Upper lobe of right lung (tissue), 1 donor: ENCODE results near the gene EPS8L3. TPM values are rescaled to one million over a fixed set of nuclear protein-coding genes. Genes with fewer than 3 reads are reported as not detected.

Experiments used
- ATAC-seq: fragments of 200-7000 bp; cut with Tn5 transposase; one replicate; pipeline ENCODE4 v1.9.1; 2020; ENCODE audit warnings: mild to moderate bottlenecking, moderate library complexity
- DNase-seq: peaks from one replicate; pipeline ENCODE4 v3.0.0-alpha.2; 2020
- H3K27ac ChIP-seq: fragments of 200-600 bp; one replicate; pipeline ENCODE4 v1.8.0; 2022
- H3K27me3 ChIP-seq: fragments of 200-600 bp; one replicate; pipeline ENCODE4 v1.8.0; 2022; ENCODE audit warnings: mild to moderate bottlenecking
- H3K36me3 ChIP-seq: fragments of 200-600 bp; one replicate; pipeline ENCODE4 v1.8.0; 2022
- H3K4me1 ChIP-seq: fragments of 200-600 bp; one replicate; pipeline ENCODE4 v1.8.0; 2022
- H3K4me3 ChIP-seq: fragments of 200-600 bp; one replicate; pipeline ENCODE4 v1.8.0; 2022; ENCODE audit warnings: mild to moderate bottlenecking
- H3K9me3 ChIP-seq: fragments of 200-600 bp; one replicate; pipeline ENCODE4 v1.8.0; 2022
- intact Hi-C: fragments of 100-400 bp; cut with DNase I; formaldehyde crosslinking; loops from one replicate; pipeline ENCODE4 v1.11.0; 2022
- long read RNA-seq: library from polyadenylated mRNA; unstranded; transcript quantifications from one replicate; pipeline ENCODE4 v2.0.0, GENCODE V29; 2021
- total RNA-seq: library from RNA; stranded (reverse); fragmentation: NEBNext Ultra II Directional; extraction: Animal tissue kit (Norgen Biotek cat#: 25700); gene quantifications from one replicate; pipeline ENCODE4 v1.2.1, GENCODE V29; 2021
- TF ChIP-seq, protein P1 (sequence below): fragments of 200-600 bp; IDR thresholded peaks from one replicate; pipeline ENCODE4 v1.8.0; 2022; ENCODE audit warnings: antibody characterized with exemption
- donor health status: DM: no; HTN: yes; CAD: no; lungs with severe emphysema.

The EPS8L3 gene
- not detected for total RNA-seq
- long read RNA-seq: 0 reads

- Histone ChIP-seq H3K4me3 (no peak within 1 kb of the TSS), H3K27me3 (no peaks in the 10 kb centered on the region), H3K27ac (no peak within 1 kb of the TSS), H3K4me1 (peaks cover 8% of the 10 kb centered on the region), H3K36me3 (no peaks in the 10 kb centered on the region), H3K9me3 (no peaks in the 10 kb centered on the region)
- DNase-seq: peak; percentile 48
- intact Hi-C loops: no loop called here
- ATAC-seq: no peak
- TF ChIP-seq, protein P1, sequence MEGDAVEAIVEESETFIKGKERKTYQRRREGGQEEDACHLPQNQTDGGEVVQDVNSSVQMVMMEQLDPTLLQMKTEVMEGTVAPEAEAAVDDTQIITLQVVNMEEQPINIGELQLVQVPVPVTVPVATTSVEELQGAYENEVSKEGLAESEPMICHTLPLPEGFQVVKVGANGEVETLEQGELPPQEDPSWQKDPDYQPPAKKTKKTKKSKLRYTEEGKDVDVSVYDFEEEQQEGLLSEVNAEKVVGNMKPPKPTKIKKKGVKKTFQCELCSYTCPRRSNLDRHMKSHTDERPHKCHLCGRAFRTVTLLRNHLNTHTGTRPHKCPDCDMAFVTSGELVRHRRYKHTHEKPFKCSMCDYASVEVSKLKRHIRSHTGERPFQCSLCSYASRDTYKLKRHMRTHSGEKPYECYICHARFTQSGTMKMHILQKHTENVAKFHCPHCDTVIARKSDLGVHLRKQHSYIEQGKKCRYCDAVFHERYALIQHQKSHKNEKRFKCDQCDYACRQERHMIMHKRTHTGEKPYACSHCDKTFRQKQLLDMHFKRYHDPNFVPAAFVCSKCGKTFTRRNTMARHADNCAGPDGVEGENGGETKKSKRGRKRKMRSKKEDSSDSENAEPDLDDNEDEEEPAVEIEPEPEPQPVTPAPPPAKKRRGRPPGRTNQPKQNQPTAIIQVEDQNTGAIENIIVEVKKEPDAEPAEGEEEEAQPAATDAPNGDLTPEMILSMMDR: no peak
Measured at GRCh38 chr1:109763646-109764415, at the start of gene EPS8L3. EPS8L3 (minus strand) TSS chr1:109763923; CDS start chr1:109761749, 2,174 bp downstream.

- ATAC-seq (no peak), DNase-seq (no peak)
- H3K27ac ChIP-seq: no peak overlapping the region
- H3K36me3 ChIP-seq: no peaks in the 10 kb centered on the region
- H3K27me3 ChIP-seq: no peaks in the 10 kb centered on the region
- peaks cover 4% of the 10 kb centered on the region for H3K4me1 ChIP-seq
- TF ChIP-seq, protein P1: no peak
- intact Hi-C loops: no loop called here
- H3K9me3 ChIP-seq: no peaks in the 10 kb centered on the region
- no peak overlapping the region for H3K4me3 ChIP-seq
Measured at GRCh38 chr1:109812691-109813393, 49.1 kb upstream of the EPS8L3 start.

DNA sequence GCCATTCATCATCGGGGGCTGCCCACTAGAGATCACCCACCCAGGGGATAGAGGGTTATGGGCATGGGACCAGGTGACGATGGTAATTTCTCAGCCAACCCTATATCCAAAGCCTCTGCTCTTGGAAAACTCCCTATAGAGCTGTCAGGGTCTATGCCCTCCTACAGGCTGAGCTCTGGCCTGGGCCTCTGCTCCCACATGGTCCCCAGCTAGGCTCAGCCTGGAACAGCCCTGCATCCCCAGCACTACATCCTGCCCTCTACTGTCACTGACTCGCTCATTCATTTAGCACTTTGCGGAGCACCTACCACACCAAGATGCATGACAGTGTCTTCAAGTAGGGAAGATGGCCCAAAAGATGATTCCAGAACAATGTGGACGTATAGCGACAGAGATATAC, 45.0 kb upstream of the EPS8L3 start:
- Histone ChIP-seq H3K36me3 (no peaks in the 10 kb centered on the region), H3K4me3 (no peak overlapping the region), H3K9me3 (no peaks in the 10 kb centered on the region), H3K27me3 (no peaks in the 10 kb centered on the region), H3K27ac (no peak overlapping the region), H3K4me1 (peaks cover 27% of the 10 kb centered on the region)
- ATAC-seq (no peak), DNase-seq (no peak)
- TF ChIP-seq, protein P1: no peak
- intact Hi-C loops: no loop called here

- TF ChIP-seq, protein P1: no peak
- H3K4me1 ChIP-seq: peaks cover 34% of the 10 kb centered on the region
- no peaks in the 10 kb centered on the region for H3K27me3 ChIP-seq
- H3K4me3 ChIP-seq: no peak overlapping the region
- no peak overlapping the region for H3K27ac ChIP-seq
- H3K9me3 ChIP-seq: no peaks in the 10 kb centered on the region
- intact Hi-C loops: no loop called here
- ATAC-seq: peak; percentile 18
- H3K36me3 ChIP-seq: no peaks in the 10 kb centered on the region
- DNase-seq: peak; percentile 50
Measured at GRCh38 chr1:109807822-109808680, 44.3 kb upstream of the EPS8L3 start.

- no peak overlapping the region for H3K4me3 ChIP-seq
- peaks cover 39% of the 10 kb centered on the region for H3K4me1 ChIP-seq
- ATAC-seq (no peak), DNase-seq (peak; percentile 27)
- H3K36me3 ChIP-seq: no peaks in the 10 kb centered on the region
- intact Hi-C loops: no loop called here
- TF ChIP-seq, protein P1: no peak
- no peaks in the 10 kb centered on the region for H3K9me3 ChIP-seq
- H3K27ac ChIP-seq: no peak overlapping the region
- no peaks in the 10 kb centered on the region for H3K27me3 ChIP-seq
Measured at GRCh38 chr1:109807402-109807801, 43.7 kb upstream of the EPS8L3 start.
